Spleen (tissue), 11 donors: Measurements from ENCODE around the gene PRDM16. TPM values are rescaled to one million over a fixed set of nuclear protein-coding genes. Genes with fewer than 3 reads are reported as not detected.

ENCODE experiments used
- DNase-seq: peaks from one replicate; pipeline ENCODE4 v3.0.0-alpha.2; 2020
- H3K27ac ChIP-seq, 8 donors: fragments of 200-600 bp; sonication (generic) in 7 of 8; 1 replicate in 4 of 8; 2 replicates in 4 of 8; pipeline versions ENCODE4 v1.5.0 to v1.8.0; 2016 to 2021; ENCODE audit warnings: inconsistent platforms in 4 of 8, mild to moderate bottlenecking in 4 of 8, moderate library complexity in 1 of 8
- H3K27me3 ChIP-seq, 7 donors: fragments of 200-600 bp; sonication (generic) in 6 of 7; replicated peaks in 1 of 7; 1 replicate in 4 of 7; 2 replicates in 3 of 7; pipeline versions ENCODE4 v1.5.0 to v1.8.0; 2016 to 2021; ENCODE audit warnings: inconsistent platforms in 3 of 7, mild to moderate bottlenecking in 1 of 7
- H3K36me3 ChIP-seq, 6 donors: fragments of 200-600 bp; sonication (generic) in 5 of 6; 1 replicate in 4 of 6; 2 replicates in 2 of 6; pipeline versions ENCODE4 v1.5.0 to v1.8.0; 2016 to 2021; ENCODE audit warnings: inconsistent platforms in 2 of 6
- H3K4me1 ChIP-seq, 6 donors: fragments of 200-600 bp; sonication (generic) in 5 of 6; 1 replicate in 3 of 6; 2 replicates in 3 of 6; pipeline versions ENCODE4 v1.5.0 to v1.8.0; 2016 to 2021; ENCODE audit warnings: inconsistent platforms in 3 of 6
- H3K4me3 ChIP-seq, 8 donors: fragments of 200-600 bp; sonication (generic) in 7 of 8; 1 replicate in 4 of 8; 2 replicates in 4 of 8; pipeline versions ENCODE4 v1.5.0 to v1.8.0; 2016 to 2021; ENCODE audit warnings: inconsistent platforms in 4 of 8, mild to moderate bottlenecking in 4 of 8, moderate library complexity in 2 of 8
- H3K9me3 ChIP-seq, 8 donors: fragments of 200-600 bp; sonication (generic) in 7 of 8; 1 replicate in 4 of 8; 2 replicates in 4 of 8; pipeline versions ENCODE4 v1.5.0 to v1.8.0; 2016 to 2021; ENCODE audit warnings: inconsistent platforms in 4 of 8
- CTCF ChIP-seq, 11 experiments: fragments of 200-600 bp in 7 of 11; fragments of 450-650 bp in 4 of 11; sonication (generic) in 4 of 11; IDR thresholded peaks in 8 of 11; conservative IDR thresholded peaks in 3 of 11; 1 replicate in 7 of 11; 2 replicates in 4 of 11; pipeline versions ENCODE4 v1.4.0 to v1.8.0; 2016 to 2021; ENCODE audit warnings: antibody characterized with exemption in 11 of 11, inconsistent platforms in 4 of 11, mild to moderate bottlenecking in 1 of 11
- POLR2A ChIP-seq, 3 donors: fragments of 450-650 bp; IDR thresholded peaks; one replicate each; pipeline ENCODE4 v1.5.1; 2017; ENCODE audit warnings: antibody characterized with exemption in 3 of 3, mild to moderate bottlenecking in 1 of 3
- POLR2AphosphoS5 ChIP-seq, 3 donors: sonication (generic); formaldehyde crosslinking; IDR thresholded peaks; one replicate each; pipeline ENCODE4 v1.5.1; 2017; ENCODE audit warnings: antibody characterized with exemption in 3 of 3
- WGBS, 5 donors: extraction: QIAGEN DNeasy Blood & Tissue Kit in 3 of 5; methylation state at CpG; one replicate each; pipeline versions ENCODE4 v1.1.5 to v1.1.7; 2013 to 2018; 5-methylcytosine and 5-hydroxymethylcytosine counted together
- intact Hi-C: fragments of 100-400 bp; cut with DNase I; formaldehyde crosslinking; loops from one replicate; pipeline ENCODE4 v1.15.0; 2023; ENCODE audit warnings: low total_unique reads
- polyA plus RNA-seq, 3 donors: library from polyadenylated mRNA; stranded (reverse); fragments of 200-250 nt; gene quantifications; one replicate each; pipeline ENCODE4 v1.2.1, GENCODE V29; 2013
- total RNA-seq, 7 donors: library from RNA; depleted of rRNA in 3 of 7; stranded (reverse); fragments of >200 nt in 3 of 7; fragmentation: NEBNext Ultra II Directional in 4 of 7; extraction: Animal tissue kit (Norgen Biotek cat#: 25700) in 4 of 7; gene quantifications; one replicate each; pipeline versions ENCODE4 v1.1.0 to v1.2.1, GENCODE V29; 2016 to 2021
- donor health status: healthy with polysubstance abuse.
- donor health status: DM: no; HTN: no; CAD: no; lungs with moderate emphysema.
- donor health status: DM: no; HTN: no; CAD: no.
- donor health status: Bipolar disorder and iron deficiency.
- donor health status: healthy.
- donor health status: DM: no; HTN: no; CAD: no.
- donor health status: DM: yes; HTN: yes; CAD: no.

Gene PRDM16
- total and polyA plus RNA-seq, 10 donors, result 0.43 to 3.2 (median 1.4) TPM

GRCh38 chr1:3342960-3343359 is 274.0 kb downstream of the PRDM16 start:
- no peak for TF ChIP-seq CTCF (IDR thresholded peaks at IDR 0.05 in 8 of 11, conservative IDR thresholded peaks at IDR 0.05 in 3 of 11)
- no peak for TF ChIP-seq POLR2A (IDR thresholded peaks at IDR 0.05)
- TF ChIP-seq POLR2AphosphoS5 (IDR thresholded peaks at IDR 0.05), result no peak
- no peak overlapping the region for H3K4me3 ChIP-seq
- WGBS, 5 donors, result 85 to 96% (median 93%) methylated on average over 5 of the region's 5 CpGs
- peaks cover 0 to 40% (median 32%) of the 10 kb centered on the region in 8 donors for H3K9me3 ChIP-seq
- peaks cover 0 to 68% (median 0%) of the 10 kb centered on the region in 7 donors for H3K27me3 ChIP-seq
- H3K27ac ChIP-seq, result no peak overlapping the region
- intact Hi-C loops, result no loop called here
- H3K36me3 ChIP-seq, result no peaks in the 10 kb centered on the region
- no peak for DNase-seq
- H3K4me1 ChIP-seq, result no peaks in the 10 kb centered on the region

GRCh38 chr1:3344395-3344794 is 275.4 kb downstream of the PRDM16 start:
- intact Hi-C loops, result no loop called here
- Histone ChIP-seq H3K4me1 (peaks cover 0 to 10% (median 0%) of the 10 kb centered on the region in 6 donors), H3K27me3 (peaks cover 0 to 68% (median 0%) of the 10 kb centered on the region in 7 donors), H3K4me3 (no peak overlapping the region), H3K27ac (no peak overlapping the region), H3K36me3 (no peaks in the 10 kb centered on the region), H3K9me3 (peaks cover 0 to 40% (median 32%) of the 10 kb centered on the region in 8 donors)
- DNase-seq, result no peak
- TF ChIP-seq POLR2A (IDR thresholded peaks at IDR 0.05), result no peak
- TF ChIP-seq POLR2AphosphoS5 (IDR thresholded peaks at IDR 0.05), result no peak
- TF ChIP-seq CTCF (IDR thresholded peaks at IDR 0.05 in 8 of 11, conservative IDR thresholded peaks at IDR 0.05 in 3 of 11), result no peak

GRCh38 chr1:3345792-3346191 is 276.8 kb downstream of the PRDM16 start:
- TF ChIP-seq POLR2A (IDR thresholded peaks at IDR 0.05) (no peak), POLR2AphosphoS5 (IDR thresholded peaks at IDR 0.05) (no peak), CTCF (IDR thresholded peaks at IDR 0.05 in 8 of 11, conservative IDR thresholded peaks at IDR 0.05 in 3 of 11) (no peak)

DNA sequence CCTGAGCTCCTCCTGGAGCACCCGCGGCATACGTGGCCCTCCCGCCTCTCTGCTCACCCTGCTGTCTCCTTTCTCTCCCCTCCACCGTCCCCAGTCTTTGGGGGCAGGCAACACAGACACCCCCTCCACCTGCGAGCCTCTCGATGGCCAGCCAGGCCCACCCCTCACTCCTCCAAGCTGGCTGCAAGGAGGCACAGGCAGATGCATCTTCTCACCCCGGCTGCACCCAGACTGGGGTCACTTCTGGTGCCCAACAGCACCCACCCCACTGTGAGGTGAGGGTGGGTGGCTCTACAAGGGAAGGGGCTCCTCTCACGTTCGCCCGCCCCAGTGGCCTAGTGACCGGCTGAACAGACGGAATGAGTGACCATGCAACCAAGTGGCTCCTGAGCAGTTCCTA is 277.5 kb downstream of the PRDM16 start:
- Histone ChIP-seq H3K4me3 (no peak overlapping the region), H3K9me3 (peaks cover 0 to 40% (median 32%) of the 10 kb centered on the region in 8 donors), H3K27me3 (peaks cover 0 to 69% (median 0%) of the 10 kb centered on the region in 7 donors), H3K36me3 (no peaks in the 10 kb centered on the region), H3K4me1 (peaks cover 0 to 23% (median 0%) of the 10 kb centered on the region in 6 donors), H3K27ac (no peak overlapping the region)
- no peak for DNase-seq
- 86 to 94% (median 91%) methylated on average over 13 of the region's 13 CpGs for WGBS, 5 donors
- intact Hi-C loops, result no loop called here
- TF ChIP-seq POLR2AphosphoS5 (IDR thresholded peaks at IDR 0.05), result no peak
- no peak for TF ChIP-seq CTCF (IDR thresholded peaks at IDR 0.05 in 8 of 11, conservative IDR thresholded peaks at IDR 0.05 in 3 of 11)
- no peak for TF ChIP-seq POLR2A (IDR thresholded peaks at IDR 0.05)

More at GRCh38 chr1:3345792-3346191, 276.8 kb downstream of the PRDM16 start:
- Histone ChIP-seq H3K4me3 (no peak overlapping the region), H3K36me3 (no peaks in the 10 kb centered on the region), H3K27me3 (peaks cover 0 to 68% (median 0%) of the 10 kb centered on the region in 7 donors), H3K4me1 (peaks cover 0 to 19% (median 0%) of the 10 kb centered on the region in 6 donors), H3K9me3 (peaks cover 0 to 40% (median 32%) of the 10 kb centered on the region in 8 donors), H3K27ac (no peak overlapping the region)
- intact Hi-C loops, result no loop called here
- WGBS, 5 donors, result 85 to 90% (median 87%) methylated on average over 8 to 10 of the region's 10 CpGs
- no peak for DNase-seq
